GM23338 (cell line): ENCODE results near the gene ARHGAP1.

ENCODE experiments used
- EZH2 ChIP-seq: fragments of 200-600 bp; sonication (generic); IDR thresholded peaks from one replicate; pipeline ENCODE4 v1.8.0; 2017; ENCODE audit warnings: antibody characterized with exemption, mild to moderate bottlenecking, low read depth; ENCODE audit not compliant: unreplicated experiment
- TF ChIP-seq, protein P1 (sequence below), 2 experiments: fragments of 200-600 bp in 1 of 2; sonication (generic) in 1 of 2; conservative IDR thresholded peaks; 2 replicates each; pipeline versions ENCODE4 v1.5.1 to v1.6.1; 2016 to 2017; ENCODE audit warnings: antibody characterized with exemption in 2 of 2, low read depth in 2 of 2, mild to moderate bottlenecking in 2 of 2, moderate library complexity in 1 of 2

DNA sequence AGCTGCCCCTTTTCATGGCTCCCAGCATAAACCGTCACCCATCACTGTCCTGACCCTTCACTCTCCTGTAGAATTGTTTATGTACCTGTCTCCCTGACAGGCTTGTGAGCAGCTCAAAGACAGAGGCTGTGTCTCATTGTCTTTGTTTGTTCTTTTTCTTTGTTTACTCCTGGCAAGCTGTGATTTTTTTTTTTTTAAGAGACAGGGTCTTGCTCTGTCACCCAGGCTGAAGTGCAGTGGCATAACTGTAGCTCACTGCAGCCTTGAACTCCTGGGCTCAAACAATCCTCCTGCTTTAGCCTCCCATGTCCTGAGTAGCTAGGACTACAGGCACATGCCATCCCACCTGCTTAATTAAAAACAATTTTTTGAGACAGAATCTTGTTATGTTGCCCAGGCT, 9.7 kb downstream of the ARHGAP1 start:
- TF ChIP-seq EZH2: no peak
- TF ChIP-seq, protein P1, sequence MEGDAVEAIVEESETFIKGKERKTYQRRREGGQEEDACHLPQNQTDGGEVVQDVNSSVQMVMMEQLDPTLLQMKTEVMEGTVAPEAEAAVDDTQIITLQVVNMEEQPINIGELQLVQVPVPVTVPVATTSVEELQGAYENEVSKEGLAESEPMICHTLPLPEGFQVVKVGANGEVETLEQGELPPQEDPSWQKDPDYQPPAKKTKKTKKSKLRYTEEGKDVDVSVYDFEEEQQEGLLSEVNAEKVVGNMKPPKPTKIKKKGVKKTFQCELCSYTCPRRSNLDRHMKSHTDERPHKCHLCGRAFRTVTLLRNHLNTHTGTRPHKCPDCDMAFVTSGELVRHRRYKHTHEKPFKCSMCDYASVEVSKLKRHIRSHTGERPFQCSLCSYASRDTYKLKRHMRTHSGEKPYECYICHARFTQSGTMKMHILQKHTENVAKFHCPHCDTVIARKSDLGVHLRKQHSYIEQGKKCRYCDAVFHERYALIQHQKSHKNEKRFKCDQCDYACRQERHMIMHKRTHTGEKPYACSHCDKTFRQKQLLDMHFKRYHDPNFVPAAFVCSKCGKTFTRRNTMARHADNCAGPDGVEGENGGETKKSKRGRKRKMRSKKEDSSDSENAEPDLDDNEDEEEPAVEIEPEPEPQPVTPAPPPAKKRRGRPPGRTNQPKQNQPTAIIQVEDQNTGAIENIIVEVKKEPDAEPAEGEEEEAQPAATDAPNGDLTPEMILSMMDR (conservative IDR thresholded peaks at IDR 0.05; ENCODE audit: low read depth in 2 of 2): no peak
